SH-SY5Y (cell line): ENCODE measurements around the gene SLC22A7.

Source experiments
- GATA2 ChIP-seq: IDR thresholded peaks from 2 replicates; pipeline ENCODE4 v1.6.1; 2011; ENCODE audit warnings: mild to moderate bottlenecking, low read depth, low read length
- GATA3 ChIP-seq: IDR thresholded peaks from 2 replicates; pipeline ENCODE4 v1.6.1; 2011; ENCODE audit warnings: low read depth, mild to moderate bottlenecking, low read length, moderate library complexity

The SLC22A7 gene

DNA sequence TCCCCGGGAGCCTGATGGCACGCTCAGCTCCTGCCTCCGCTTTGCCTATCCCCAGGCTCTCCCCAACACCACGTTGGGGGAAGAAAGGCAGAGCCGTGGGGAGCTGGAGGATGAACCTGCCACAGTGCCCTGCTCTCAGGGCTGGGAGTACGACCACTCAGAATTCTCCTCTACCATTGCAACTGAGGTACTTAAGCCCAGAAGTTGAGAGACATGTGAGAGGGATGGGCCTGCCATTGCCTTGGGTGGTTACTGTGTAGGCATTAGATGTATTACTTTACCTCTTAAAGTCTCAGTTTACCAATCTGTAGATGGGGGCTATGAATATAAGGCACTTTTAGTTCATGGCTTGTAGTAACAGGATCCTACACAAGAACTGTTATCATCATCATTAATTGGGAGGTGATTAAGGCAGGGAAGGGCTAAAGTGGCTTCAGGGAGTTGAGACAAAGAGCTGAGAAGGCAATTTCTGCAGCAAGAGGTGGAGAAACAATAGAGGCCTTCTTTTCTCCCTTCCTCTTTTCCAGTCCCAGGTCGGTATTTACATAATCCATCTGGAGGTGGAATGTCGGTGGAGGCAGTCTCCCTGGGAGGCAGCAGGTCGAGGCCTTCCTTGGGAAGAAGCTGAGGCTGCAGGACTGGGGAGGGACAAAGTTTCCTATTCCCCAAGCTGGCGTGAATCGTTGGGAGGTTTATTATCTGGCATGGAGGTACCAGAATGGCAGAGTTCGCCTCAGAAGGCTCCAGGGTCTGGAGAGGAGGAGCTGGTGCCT is 691 bp downstream of the SLC22A7 start:
- TF ChIP-seq GATA3: no peak
- TF ChIP-seq GATA2: no peak

DNA sequence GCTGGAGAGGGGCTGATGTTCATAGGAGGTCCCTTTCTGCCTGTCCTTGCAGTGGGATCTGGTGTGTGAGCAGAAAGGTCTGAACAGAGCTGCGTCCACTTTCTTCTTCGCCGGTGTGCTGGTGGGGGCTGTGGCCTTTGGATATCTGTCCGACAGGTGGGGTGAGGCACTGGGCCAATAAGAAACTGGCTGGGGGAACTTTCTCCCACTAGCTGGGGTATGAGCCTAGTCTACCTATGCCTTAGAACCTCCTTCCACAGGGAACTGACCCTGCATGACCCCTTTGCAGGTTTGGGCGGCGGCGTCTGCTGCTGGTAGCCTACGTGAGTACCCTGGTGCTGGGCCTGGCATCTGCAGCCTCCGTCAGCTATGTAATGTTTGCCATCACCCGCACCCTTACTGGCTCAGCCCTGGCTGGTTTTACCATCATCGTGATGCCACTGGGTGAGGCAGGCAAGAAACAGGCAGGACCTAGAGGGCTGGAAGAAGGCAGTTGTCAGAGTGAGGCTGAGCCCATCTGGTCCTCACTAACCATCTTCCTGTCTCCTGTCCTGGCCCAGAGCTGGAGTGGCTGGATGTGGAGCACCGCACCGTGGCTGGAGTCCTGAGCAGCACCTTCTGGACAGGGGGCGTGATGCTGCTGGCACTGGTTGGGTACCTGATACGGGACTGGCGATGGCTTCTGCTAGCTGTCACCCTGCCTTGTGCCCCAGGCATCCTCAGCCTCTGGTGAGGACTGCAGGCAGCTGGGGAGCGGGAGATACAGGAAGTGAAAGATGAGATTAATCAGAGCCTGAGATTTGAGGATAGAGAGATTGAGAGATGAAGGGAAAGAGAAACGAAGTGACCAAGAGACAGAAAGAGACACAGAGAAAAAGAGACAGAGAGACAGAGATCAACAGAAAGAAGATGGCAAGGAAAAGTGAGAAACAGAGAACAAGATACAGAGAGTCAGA is 1.6 kb downstream of the SLC22A7 start:
- no peak for TF ChIP-seq GATA3
- peak; percentile 62 for TF ChIP-seq GATA2

DNA sequence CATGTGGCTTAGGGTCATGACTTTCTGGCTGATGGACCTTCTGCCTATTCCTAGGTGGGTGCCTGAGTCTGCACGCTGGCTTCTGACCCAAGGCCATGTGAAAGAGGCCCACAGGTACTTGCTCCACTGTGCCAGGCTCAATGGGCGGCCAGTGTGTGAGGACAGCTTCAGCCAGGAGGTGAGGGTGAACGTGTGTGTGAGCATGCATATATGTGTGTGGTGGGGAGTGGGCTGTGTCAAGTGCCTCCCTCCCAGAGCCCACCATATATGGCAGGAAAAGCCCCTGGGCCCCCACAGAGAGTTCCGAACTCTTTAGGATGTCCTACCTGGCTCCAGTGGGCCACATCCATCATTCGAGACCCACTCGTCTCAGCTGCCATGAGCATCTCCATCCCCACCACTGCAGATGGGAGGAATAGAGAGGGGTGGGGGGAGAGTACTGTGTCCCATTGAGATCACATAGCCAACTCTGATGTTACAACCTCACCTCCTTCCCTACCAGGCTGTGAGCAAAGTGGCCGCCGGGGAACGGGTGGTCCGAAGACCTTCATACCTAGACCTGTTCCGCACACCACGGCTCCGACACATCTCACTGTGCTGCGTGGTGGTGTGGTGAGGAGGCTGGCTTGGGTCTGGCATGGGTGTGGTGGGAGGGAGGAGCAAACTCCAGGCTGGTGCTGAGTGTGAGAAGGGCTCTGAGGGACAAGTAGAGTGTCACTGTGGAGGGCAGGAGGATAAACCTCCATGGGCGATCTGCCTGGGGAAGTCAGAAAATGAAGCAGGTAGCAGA is 3.2 kb downstream of the SLC22A7 start:
- TF ChIP-seq GATA3: no peak
- TF ChIP-seq GATA2: no peak

DNA sequence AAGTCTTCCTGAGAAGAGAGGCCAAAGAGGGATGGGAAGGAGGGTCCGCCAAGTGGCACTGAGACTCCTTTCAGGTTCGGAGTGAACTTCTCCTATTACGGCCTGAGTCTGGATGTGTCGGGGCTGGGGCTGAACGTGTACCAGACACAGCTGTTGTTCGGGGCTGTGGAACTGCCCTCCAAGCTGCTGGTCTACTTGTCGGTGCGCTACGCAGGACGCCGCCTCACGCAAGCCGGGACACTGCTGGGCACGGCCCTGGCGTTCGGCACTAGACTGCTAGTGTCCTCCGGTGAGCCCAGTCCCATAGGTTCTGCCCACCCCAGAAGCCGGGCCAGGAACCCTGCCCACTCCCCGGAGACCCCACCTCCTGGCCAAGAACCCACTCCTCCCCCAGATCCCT is 4.1 kb downstream of the SLC22A7 start:
- no peak for TF ChIP-seq GATA2
- no peak for TF ChIP-seq GATA3

DNA sequence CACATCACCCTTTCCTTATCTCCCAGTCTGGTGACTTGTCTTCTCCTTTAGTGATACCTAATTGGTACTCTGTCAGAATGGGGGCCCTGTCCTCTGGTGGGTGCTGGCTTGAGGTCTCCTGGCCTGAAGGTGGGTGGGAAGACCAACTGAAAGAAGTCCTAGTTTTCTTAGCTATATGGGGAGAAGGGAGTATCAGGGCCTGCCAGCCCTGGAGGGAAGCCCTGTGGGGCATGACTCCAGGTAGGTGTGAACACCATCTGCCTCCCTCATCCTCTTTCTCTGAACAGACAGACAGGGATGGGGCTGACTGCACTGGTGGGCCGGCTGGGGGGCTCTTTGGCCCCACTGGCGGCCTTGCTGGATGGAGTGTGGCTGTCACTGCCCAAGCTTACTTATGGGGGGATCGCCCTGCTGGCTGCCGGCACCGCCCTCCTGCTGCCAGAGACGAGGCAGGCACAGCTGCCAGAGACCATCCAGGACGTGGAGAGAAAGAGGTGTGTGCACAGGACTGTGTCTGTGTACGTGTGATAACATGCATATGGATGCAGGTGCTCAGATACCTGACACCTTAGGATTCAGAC is 5.8 kb downstream of the SLC22A7 start:
- no peak for TF ChIP-seq GATA3
- no peak for TF ChIP-seq GATA2

DNA sequence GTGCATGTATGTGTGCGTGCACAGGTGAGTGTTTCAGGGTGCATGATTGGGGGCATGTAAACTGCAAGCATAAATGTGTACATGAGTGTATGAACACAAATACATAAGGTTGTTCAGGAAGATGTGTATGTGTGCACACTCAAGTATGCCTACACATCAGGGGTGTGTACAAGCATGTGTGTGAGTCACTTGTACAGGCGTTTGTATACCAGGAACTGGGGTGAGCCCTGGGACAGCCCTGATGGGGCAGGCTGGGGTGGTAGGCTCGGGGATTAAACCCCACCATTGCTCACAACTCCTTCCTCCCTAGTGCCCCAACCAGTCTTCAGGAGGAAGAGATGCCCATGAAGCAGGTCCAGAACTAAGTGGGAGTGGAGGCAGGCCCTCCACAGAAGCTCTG is 6.3 kb downstream of the SLC22A7 start:
- TF ChIP-seq GATA2 (no peak), GATA3 (no peak)

DNA sequence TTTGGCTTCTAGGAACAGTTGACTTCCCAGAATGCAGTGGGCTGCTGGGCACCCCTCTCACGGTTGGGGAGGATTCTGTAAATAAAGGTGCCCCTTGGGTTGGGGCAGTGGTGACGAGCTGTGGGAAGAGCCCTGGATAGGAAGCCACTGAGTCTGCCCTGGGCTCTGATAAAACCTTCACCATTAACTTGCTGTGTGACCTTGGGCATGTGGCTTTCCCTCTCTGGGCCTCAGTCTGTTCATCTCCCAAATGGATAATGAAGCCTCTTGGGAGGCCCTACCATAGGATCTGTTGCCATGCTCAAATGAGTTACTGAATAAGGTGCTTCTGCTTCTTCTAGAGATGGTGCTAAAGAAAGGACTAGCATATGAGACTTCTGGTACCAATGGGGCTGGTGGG is 6.8 kb downstream of the SLC22A7 start:
- TF ChIP-seq GATA3: no peak
- no peak for TF ChIP-seq GATA2

DNA sequence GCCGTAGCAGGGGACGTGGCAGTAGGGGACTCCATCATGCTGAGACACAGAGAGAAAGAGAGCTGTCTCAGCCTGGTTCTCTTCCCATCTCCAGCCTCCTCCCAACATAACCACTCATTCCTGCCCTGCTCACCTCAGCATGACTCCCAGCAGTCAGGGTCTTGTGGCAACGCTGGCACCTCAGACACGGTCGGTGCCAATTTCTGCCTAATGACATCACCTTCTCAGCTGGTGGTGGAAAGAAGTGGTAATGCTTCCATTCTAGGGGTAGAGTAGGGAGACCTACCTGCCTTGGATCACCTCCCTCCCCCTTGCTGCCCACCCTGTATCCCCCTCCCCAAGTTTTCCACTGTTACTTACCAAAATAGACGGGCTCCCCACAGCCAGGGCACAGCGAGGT is 8.0 kb downstream of the SLC22A7 start:
- TF ChIP-seq GATA3: no peak
- no peak for TF ChIP-seq GATA2

DNA sequence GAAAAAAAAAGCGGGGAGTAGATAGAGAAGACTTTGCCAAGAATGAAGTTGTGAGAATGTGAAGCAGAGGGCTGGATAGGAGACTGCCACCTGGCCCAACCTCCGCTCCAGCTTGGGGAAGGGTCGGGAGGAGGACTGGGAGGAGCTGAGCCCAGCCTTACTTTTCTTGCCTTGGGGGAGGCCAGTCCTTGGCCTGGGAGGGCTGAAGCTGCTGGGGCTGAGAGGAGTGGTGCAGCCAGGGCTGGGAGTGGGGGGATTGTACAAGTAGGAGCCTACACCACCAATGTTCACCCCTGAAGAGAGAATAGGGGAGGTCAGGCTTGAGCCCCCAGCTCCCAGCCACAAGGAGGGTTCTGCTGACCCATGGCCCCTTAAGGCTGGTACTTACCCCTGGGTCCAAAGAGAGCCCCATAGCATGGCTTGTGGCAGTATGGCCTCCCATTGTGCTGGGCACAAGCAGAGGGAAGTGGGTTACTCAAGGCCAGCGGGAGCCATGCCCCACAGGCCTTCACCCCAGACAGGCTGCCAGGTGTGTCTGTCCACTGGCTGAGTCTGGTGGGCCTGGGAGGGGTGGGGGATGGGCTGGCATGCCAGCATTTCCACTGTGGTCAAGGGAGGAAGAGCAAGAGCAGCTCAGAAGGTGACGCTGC is 9.5 kb downstream of the SLC22A7 start:
- TF ChIP-seq GATA3 (no peak), GATA2 (no peak)

DNA sequence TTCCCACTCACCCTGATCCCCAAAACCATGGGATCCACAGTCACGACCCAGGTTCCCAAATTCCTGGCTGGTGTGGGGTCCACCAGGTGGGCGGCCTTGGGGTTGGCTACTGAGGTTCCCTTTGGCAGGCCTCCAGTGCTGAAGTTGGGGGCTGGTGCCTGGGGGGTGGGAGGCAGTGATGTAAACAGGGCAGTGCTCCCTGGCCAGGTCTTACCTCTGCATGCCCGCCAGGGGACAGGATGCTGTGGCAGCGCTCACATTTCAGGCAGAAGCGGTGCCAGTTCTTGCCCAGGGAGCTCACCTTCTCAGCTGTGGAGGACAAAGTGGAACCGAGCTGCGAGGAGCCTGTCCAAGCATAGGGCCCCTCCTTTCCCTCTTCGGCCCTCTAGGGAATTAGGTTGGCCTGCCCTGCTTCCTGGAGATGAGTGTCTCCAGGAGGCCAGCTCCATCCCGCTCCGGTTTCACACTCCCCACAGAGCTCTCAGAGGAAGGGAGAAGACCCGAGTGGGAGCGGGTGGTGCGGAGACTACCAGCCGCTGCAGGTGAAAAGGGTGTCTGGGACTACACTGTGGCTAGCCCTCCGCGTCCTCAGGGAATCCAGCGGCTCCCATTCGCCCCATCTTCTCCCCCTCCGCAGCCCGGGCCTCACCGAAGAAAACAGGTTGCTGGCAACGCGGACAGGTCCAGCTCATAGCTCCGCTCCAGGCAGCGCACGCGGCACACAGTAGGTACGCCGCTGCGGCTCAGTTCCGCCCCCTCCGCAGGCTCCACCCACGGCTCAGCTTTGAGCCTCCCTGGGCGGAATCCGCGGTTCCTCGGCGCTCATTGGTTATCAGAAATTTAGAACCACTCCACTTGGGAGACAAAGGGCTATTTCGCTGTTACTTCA is 10.3 kb downstream of the SLC22A7 start, which contains the start of gene CRIP3:
TSS of gene CRIP3 (minus strand) at position 726 of the 889 bp plus-strand sequence. CDS start at position 692, 34 bp downstream.
- TF ChIP-seq GATA3 (no peak), GATA2 (no peak)

DNA sequence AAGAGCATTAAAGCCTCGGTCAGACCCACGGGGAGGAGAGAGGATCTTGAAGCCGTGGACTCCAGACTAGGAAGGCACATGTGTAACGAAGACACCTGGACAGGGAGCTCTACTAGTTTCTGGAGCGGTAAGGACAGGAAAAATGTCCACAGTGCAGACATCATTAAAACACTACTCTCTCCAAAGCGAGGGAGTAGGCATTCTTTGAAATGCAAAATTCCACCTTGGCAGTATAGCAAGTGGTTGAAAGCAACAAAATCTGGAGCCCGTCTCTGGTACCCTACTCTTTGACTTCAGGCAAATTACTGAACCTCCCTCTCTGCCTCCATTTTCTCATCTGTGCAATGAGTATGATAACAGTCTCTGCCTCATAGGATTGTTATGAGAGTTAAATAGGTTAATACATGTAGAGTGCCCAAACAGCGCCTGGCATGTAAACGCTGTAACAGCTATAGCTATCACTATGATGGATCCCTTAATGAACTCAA is 11.0 kb downstream of the SLC22A7 start:
- no peak for TF ChIP-seq GATA3
- no peak for TF ChIP-seq GATA2

DNA sequence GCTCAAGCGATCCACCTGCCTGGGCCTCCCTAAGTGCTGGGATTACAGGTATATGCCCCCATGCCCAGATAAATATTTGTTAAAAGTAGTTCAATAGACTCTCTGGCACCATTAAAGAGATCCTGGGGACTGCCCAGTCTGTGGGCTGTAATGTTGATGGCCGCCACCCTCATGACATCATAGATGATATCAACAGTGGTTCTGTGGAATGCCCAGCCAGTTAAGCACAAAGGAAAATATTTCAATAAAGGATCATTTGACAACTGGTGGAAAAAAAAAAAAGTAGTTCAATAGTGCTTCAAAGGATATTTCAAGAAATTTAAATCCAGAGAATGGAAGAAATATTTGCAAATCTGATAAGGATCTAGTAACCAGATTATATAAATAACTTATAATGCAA is 12.1 kb downstream of the SLC22A7 start:
- TF ChIP-seq GATA2: no peak
- no peak for TF ChIP-seq GATA3
